Myocyte (in vitro differentiated cells): ENCODE measurements around the gene IFNE. TPM values are rescaled to one million over a fixed set of nuclear protein-coding genes. Genes with fewer than 3 reads are reported as not detected.

ENCODE experiments used
- microRNA counts: library from miRNA; unstranded; fragments of <30 nt; microRNA quantifications from one replicate; lab custom pipeline; 2016
- microRNA-seq: library from miRNA; unstranded; fragments of <30 nt; microRNA quantifications from one replicate; pipeline ENCODE4, GENCODE V29; 2016
- total RNA-seq: library from RNA; depleted of rRNA; stranded (reverse); fragments of >200 nt; gene quantifications from 2 replicates; pipeline ENCODE4 v1.2.3, GENCODE V29; 2014

IFNE gene
- total RNA-seq, 1 donor from 2014 or later = not detected

MicroRNA genes within 50 kb of the gene (microRNA counts, 767-probe panel; counts per million panel counts)
- not detected for microRNA hsa-miR-31-5p (lab: Ali Mortazavi, UCI)

Small RNAs within 50 kb of the gene (microRNA-seq; reads per million reads assigned to microRNA genes)
- 2,034 reads per million, percentile 87 among the genes with 10 or more reads in this experiment for gene MIR31

Other genes with a start within 250 kb of the IFNE start
- not detected in 2 replicates for gene IFNA14, start 242.3 kb downstream of the IFNE start, total RNA-seq
- gene IFNA5, start 177.0 kb downstream of the IFNE start, total RNA-seq = not detected in 2 replicates
- gene KLHL9, start 146.9 kb downstream of the IFNE start, total RNA-seq = 24.7 and 26.5 TPM in 2 replicates
- not detected in 2 replicates for gene IFNA6, start 131.4 kb downstream of the IFNE start, total RNA-seq
- gene IFNA13, start 114.3 kb downstream of the IFNE start, total RNA-seq = not detected in 2 replicates
- gene IFNA2, start 96.9 kb downstream of the IFNE start, total RNA-seq = not detected in 2 replicates
- not detected in 2 replicates for gene IFNA8, start 73.2 kb downstream of the IFNE start, total RNA-seq
- not detected in 2 replicates for gene IFNA1, start 41.9 kb downstream of the IFNE start, total RNA-seq